HG02938 (cell line): ENCODE measurements around the gene FAM163B.

Source experiments
- ATAC-seq: cut with Tn5 transposase; IDR thresholded peaks from one replicate; pipeline ENCODE4 v1.9.1; 2021; ENCODE audit warnings: mild to moderate bottlenecking, moderate library complexity; ENCODE audit not compliant: unreplicated experiment

The FAM163B gene

DNA sequence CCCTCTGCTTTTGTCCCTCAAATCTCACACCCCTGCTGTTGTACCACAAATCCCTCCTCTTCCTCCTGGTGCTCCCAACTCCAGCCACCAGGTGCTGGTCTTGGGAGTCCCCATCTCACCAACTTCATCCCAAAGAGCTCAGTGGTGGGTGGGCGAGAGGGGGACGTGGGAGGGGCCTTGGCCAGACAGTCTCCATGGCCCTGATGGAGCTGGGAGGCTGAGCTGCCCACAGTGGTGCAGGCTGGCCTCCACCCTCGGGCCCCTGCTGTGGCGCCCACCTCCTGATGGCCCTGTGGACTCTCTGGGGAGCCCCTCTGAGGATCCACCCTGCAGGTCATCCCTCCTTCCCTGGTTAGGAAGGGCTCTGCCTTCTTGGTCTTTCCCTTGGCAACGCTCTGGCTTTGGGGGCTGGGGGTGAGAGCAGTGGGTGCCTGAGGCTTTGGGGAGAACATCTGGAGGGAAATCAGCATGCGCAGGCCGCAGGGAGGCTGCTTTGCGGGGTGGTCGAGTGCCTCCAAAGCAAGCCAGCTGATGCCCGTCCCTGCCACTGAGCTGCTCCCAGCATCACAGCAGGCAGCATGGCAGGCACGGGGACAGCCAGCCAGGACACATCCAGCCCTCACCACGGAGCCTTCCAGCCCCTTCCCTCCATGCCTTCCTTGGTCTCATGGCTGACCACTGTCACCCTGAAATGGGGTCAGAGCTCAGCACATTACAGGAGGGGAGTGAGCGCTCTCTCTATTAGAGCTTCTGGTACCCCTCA, 7.6 kb upstream of the FAM163B start:
- ATAC-seq = no peak

DNA sequence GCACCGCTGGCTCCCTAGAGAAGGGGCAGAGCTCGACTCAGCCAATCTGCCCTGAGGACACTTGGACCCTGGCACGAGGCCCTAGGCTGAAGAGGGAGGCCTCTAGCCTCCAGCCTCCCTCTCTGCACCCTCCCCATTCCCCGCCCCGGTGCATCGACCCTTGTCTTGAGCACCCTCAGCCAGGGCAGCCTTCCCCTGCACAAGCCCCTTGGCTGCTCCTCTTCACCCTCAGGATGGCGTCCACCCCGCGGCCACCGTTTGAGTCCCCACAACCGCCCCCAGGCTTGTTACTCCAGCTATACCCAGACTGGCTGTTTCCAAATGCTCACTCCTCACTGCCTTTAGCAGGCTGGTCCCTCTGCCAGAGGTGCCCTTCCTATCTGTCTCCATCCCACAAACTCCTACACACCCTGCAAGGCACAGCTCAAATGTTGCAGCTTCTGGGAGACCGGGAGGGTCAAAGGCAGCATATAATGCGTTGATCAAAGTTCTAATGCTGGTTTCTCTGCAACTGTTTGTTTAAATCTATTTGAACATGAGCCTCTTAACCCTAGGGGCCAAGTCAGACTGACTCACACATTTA, 6.5 kb upstream of the FAM163B start:
- no peak for ATAC-seq

DNA sequence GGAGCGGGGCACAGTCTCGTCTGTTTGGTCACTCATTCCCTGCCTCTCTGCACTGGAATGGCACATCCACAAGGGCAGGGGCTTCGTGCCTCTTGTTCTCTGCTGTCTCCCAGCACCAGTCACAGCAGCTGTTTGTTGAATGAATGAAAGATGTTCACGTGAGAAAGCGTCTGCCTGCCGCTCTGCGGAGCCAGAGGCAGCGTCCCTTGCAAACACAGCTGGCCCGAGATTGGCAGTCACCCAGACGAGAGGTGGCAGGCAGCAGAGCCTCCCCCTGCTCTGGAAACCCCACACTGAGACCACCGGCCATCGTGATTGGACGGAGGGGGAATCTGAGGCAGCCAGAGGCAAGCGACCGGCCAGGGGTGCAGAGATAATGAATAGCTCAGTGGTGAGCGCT, 6.0 kb upstream of the FAM163B start:
- ATAC-seq = no peak

DNA sequence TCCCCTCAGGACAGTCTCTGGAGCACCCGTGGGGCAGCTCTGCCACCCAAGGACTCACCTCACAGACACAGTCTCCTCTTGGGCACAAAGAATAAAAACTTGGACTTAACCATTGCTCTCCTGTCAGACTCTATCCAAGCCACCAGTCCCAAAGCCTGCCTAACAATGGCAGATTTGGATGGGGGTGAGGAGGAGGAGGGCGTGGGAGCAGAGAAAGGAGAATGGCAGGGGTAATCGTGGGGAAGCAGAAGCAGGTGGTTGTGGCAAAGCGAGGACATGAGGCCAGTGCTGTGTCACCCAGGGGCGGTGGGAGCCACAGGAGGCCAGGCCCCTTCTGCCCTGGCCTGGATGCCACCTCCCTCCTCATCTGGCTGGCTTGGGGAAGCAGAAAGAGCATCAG, 5.5 kb upstream of the FAM163B start:
- no peak for ATAC-seq

DNA sequence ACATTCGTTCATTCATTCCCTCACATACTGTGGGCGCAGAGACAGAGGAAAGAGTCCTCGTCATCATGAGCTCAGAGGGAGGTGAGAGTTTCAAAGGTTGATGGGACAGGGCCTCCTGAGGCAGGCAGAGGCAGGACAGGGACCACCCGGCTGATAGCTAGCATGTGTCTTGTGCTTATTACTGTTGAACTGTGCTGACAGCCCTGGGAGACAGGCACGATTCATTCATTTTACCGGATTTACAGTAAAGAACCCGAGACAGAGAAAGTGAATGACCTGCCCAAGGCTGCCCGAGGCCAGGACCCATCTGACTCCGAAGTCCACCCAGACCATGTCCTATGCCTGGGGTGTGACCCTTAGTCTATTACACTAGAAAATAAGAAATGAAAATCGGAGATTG, 4.9 kb upstream of the FAM163B start:
- ATAC-seq = no peak

DNA sequence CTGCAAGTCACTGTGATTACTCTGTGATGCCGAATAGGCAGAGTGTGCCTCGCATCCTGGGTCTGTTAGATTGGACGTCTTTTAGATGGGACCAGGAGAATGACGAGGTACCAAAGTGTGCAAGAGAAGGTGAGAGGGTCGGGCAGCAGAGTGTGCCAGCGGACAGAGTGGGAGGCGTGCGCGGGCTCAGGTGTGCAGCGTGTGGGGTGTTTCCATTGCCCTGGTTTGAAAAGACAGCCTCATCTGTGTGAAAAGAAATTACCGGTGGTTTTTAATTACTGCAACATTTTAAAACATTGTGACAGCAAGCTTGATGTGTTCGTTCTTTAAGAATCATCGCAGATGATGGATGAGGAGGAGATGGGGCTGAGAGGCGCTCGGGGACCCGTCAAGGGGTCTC, 4.2 kb upstream of the FAM163B start:
- ATAC-seq = no peak

DNA sequence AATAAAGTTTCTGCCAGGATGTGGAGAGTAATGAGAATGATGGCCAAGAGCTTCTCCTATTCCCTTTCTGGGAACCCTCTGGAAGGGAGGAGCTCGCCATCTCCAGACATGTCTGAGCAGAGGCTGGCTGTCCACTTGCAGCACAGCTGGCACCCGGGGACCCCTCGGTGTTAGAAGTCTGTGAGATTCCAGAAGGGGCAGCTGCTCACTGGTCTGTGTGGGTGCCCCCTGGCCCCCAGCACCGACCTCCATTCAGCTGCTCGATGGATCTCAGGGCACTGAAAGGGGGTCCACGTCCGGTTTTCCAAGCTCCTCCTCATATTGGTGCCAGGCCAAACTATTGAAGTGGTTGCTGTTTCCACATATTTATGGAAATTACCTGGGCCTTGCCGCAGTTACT, 3.6 kb upstream of the FAM163B start:
- ATAC-seq = no peak

DNA sequence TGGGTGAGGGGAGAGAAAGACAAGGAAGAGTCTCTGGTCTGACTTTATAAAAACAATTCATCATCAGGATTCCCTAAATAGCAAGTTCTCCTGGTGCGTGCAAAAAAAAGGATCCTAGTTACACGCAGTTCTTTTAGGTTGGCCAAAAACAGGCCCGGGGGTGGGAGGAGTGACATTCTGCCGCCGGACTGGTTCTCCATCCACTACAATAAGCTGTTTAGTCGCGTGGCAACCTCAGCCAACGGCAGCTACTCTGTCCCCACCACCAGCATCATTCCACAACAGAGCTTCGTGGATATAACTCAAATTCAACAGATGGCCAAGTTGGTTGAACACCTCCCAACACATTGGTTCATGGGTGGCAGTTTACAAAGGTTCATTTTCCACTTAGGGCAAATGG, 2.9 kb upstream of the FAM163B start:
- no peak for ATAC-seq

DNA sequence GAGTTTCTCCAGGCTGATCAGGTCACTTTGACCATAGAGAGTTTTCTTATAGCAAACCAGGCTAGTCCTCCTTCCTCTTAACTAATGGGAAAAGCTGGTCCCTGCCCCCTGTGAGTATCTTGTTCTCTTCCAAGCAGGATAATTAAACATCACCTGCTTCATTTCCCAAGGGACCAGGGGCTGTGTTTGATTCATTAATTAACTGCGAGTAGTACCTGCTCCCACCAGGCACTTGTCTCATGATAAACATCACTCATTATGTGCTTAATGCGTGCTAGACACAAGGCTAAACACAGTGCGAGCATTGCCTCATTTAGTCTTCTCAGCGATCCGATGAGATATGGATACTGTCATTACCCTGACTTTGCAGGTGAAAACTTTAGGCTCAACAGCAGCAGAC, 1.7 kb upstream of the FAM163B start:
- ATAC-seq = no peak

DNA sequence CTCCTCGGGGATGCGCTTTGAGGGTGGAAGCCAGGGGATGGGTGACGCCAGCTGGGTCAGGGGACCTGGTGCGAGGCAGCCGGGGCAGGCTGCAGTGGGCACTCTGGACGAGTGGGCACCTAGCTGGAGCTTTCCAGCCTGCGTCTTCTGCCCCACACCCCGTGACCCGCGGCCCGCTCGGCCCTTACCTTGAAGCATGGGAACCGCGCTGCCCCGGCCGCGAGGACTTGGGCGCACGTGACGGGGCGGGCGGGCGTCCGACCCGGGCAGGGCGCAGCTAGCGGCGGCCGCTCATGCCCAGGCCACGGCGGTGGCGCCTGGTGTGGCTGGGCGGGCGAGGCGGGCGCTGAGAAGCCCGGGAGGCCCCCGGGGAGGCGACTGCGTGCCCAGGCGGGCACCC, 300 bp downstream of the FAM163B start:
- ATAC-seq = no peak

DNA sequence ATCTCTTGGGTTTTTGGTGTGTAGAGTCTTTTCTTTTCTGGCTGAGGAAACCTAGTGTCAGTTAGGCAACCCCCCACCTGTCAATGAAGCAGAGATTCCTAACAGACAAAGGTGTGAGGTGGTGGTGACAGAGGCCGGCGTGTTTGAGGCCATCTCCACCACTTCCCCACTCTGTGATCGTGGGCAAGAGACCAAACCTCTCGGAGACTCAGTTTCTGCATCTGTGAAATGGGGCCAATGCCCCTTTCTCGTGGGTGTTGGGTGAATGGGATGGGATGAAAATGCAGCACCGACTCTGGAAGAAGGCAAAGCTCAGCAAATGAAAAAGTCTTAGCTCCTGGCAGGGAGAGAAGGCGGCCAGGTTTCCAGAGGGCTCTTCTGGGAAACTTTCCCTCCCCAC, 807 bp downstream of the FAM163B start:
- no peak for ATAC-seq

DNA sequence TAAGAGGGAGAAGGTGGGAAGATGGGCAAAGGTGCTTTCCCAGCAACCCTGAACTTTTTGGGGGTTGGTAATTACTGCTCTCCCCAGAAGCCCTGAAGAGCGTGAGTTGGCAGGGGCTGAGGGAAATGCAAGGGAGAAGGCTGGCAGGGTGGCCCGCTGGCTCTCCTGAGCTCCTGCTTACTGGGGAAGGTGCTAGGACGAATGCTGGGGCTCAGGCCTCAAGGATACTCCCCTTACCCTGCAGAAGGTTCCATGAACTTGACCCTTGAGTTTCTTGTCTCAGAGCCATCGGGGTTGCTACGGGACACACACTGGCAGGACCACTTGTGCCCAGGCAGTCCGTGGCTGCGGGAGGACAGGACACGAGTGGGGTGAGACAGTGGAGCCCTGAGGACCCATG, 1.2 kb downstream of the FAM163B start:
- no peak for ATAC-seq

DNA sequence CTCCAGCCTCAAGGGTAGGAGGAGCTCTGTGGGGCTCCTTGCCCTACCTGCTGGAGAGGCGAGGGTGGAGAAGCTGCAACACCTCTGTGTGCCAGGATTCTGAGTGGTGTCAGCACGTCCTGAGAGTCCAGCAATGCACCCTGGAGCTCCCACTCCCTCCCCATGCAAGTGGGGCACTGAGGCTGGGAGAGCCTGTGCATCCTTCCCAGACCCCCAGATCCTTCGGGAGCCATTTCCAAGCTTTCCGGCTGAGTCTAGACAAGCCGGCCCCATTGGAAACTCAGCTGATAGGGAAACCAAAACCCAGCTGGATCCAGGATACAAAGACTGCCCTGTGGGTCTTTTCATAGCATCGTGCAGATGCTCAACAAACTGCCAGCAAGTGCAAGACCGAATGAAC, 1.8 kb downstream of the FAM163B start:
- ATAC-seq = no peak

DNA sequence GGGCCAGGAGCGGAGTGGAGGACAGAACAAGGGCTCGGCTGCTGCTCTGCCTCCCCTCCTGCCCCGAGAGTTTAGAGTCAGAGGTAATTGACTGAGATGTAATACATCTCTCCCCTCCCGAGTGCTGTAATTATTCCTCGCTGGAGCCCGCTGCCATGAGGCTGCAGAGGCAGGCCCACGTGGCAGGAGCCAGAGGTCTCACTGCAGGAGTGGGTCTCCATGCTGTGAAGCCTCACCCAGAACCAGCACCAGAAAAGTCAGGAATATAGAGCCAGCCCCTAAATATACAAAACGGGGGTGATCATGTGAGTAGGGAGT, 2.5 kb downstream of the FAM163B start:
- ATAC-seq = no peak

DNA sequence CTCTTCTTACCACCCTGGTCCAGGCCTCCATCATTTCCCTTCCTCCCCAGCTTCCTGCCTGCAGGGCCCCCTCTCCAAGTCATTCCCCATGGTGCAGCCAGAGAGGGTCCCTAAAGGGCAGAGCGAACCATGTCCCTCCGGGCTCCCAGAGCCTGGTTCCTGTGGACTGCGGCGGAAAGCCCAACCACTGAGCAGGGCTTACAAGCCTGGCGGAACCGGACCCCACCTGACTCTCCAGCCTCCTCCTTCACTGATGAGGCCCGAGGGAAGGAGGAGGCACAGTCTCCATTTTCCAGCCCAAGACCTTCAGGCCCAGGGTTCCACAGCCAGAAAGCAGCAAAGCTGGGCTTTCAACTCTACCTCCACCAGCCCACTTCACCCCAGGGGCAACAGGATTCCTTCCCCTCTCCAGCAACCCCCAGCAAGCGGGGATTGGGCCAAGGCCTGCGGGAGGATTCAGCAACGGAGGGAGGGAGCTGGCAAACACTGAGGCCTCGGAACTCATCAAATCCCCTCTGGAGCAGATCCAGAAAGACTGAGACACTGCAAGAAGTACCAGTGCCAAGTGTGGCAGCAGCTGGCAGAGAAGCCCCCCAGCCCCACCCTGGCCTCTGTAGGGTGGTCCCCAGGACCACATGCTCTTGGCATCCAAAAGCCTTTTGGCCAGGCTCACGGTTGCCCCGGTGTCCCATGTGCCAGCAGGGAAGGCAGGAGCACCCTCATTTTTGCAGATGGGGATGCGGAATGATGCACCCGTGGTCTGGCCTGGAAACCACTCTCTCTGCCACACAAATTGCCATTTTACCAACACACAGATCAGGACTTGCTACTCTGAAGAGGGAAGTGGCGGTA, 3.1 kb downstream of the FAM163B start:
- no peak for ATAC-seq

DNA sequence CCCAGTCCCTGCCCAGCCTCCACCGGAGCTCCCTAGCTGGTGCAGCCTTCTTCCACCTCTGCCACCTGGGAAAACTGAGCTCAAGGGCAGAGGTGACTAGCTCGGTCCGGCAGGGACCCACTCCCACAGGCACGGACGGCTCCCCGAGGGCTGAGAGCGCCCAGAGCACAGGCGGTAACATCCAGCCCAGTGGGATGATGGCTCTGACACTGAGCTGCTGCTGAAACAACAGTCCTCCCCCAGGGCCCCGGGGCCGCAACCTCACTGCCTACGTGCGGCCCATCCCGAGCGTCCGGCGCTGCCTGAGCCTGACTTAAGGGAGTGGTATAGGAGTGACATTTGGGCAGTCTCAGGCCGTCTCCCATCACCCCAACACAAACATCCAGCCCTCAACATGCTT, 3.7 kb downstream of the FAM163B start:
- no peak for ATAC-seq

DNA sequence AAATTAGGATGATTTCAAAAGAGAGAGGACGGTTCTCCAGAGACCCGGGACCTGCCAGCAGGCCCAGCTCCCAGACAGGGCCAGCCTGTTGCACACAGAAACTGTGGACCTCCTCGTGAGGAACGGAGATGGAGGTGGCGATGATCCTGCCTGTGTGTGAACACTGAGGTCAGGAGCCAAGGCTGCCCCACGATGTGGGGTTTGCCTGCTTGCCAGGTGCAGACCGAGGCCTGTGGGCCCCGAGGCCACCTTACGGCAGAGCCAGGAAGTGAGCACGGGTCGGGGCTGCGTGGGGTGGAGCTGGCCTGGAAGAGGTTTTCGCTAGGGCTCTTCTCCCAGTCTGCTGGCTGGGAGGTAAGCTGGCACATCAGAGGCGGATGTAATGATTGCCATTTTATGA, 4.3 kb downstream of the FAM163B start:
- ATAC-seq = no peak

DNA sequence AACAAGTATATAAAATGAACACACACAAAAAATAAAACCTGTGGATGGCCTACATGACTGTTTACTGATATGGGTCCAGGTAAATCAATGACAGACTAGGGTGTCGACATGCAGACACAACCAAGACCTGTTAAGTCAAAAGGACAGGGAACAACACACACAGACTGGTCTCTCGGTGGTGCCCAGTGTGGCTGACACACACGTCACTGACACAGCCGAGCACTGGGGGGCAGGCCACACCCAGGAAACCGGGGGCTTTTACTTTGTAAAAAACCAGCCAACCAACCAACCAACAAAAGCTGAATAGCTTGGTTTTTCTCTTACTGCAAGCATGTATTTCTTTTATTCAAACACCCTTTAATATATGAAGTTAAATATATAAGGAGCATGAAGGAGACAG, 5.0 kb downstream of the FAM163B start:
- ATAC-seq = no peak

DNA sequence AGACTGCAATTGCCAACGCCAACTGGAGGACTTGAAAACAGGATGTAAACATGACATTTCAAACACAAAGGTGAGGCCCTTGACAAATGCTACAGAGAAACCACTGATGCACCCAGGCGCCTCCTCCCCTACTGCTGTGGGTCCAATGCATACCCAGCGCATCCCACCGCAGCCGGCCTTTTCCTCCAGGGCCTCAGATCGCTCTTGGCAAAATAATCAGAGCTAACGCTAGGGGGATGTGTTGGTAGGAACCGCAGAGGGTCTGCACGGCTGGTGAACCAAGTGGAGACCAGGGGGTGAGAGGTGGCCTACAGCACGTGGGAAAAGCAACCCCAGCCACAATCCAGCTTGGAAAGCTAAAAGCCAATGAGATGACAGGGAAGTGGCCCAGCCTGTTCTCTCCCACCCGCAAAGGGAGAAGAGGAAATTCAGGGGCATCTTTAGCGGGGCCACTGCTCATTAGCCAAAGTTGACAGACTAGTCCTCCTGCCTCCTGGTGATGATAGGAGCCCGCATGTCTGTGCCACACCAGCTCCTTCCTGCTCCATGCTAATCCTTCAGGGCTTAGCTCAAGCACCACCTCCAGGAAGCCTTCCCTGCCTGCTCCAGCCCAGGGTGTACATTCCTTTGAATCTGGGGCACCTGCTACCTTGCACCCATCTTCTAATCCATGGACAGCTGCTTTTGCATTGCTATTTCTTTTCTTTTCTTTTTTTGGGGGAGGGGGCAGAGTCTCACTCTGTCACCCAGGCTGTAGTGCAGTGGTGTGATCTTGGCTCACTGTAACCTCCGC, 5.9 kb downstream of the FAM163B start:
- no peak for ATAC-seq

DNA sequence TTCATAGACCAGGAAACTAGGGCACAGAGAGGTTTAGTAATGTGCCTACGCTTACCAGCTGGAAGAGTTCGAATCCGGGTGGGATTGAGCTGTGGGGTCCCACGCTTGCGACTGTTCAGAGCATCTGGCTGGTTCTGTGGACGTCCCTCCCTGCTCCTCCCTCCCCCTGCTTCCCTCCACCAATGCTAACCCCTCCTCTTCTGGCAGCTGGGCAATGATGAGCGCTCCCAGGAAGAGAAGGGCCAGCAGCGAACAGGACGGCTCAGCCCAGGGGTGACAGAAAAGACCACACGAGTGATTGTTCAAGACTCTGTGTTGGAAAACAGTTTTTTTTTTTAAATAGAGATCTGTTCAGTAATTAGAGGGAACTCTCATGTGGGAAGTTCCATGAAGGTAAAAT, 6.9 kb downstream of the FAM163B start:
- no peak for ATAC-seq

DNA sequence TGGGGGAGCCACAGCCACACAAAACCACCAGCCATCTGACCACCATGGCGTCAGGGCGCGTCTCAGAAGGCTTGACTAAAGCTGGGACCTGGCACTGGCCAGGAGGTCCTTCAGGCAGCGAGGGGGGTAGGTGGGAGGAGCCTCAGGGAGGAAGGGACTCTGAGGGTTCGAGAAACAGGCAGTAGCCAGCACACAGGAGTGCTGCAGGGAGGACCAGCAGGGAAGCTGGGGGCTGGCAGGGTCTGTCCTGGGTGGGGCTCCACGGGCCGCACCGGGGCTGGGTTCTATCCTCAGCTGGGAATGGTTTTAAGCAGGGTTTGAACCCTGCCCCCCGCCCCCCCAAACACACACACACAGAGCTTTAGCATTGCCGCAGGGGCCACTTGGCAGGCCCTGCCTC, 7.4 kb downstream of the FAM163B start:
- ATAC-seq = no peak
